DMS153 treated with DMSO at 0.1 percent for 48 hours (cell line): ENCODE measurements around the gene AP2S1.
"Not testable (repeated sequence)": the region's sequence is repeated elsewhere in the genome, so short reads cannot be mapped to it uniquely, and the experiment has no call there.

ENCODE experiments used
- DNase-seq: peaks from one replicate; lab custom pipeline; 2025; ENCODE audit not compliant: unreplicated experiment; lab: John Stamatoyannopoulos, UW

AP2S1 gene

GRCh38 chr19:46809534-46810272 is 40.9 kb downstream of the AP2S1 start:
- DNase-seq = no peak

- DNase-seq = no peak
Observed at GRCh38 chr19:46806656-46807055, 44.0 kb downstream of the AP2S1 start.

GRCh38 chr19:46804432-46804831 is 46.2 kb downstream of the AP2S1 start:
- not testable (repeated sequence) for DNase-seq

GRCh38 chr19:46803555-46803954 is 47.1 kb downstream of the AP2S1 start:
- no peak for DNase-seq

- no peak for DNase-seq
Observed at GRCh38 chr19:46802152-46802551, 48.5 kb downstream of the AP2S1 start.

- no peak for DNase-seq
Observed at GRCh38 chr19:46798713-46799112, 51.9 kb downstream of the AP2S1 start.

- no peak for DNase-seq
Observed at GRCh38 chr19:46797881-46798280, 52.8 kb downstream of the AP2S1 start.

GRCh38 chr19:46791944-46792343 is 58.7 kb downstream of the AP2S1 start:
- DNase-seq = no peak

- DNase-seq = no peak
Observed at GRCh38 chr19:46789371-46789770, 61.3 kb downstream of the AP2S1 start.

GRCh38 chr19:46788968-46789338 is 61.7 kb downstream of the AP2S1 start:
- DNase-seq = no peak

GRCh38 chr19:46788262-46788967 is 62.2 kb downstream of the AP2S1 start, which contains the start of gene SLC1A5:
SLC1A5 (minus strand) TSS chr19:46788594; CDS start chr19:46787965, 629 bp downstream.
- DNase-seq = peak; percentile 98
